Measurements from ENCODE around the gene PTGR3.

PTGR3 gene

DNA sequence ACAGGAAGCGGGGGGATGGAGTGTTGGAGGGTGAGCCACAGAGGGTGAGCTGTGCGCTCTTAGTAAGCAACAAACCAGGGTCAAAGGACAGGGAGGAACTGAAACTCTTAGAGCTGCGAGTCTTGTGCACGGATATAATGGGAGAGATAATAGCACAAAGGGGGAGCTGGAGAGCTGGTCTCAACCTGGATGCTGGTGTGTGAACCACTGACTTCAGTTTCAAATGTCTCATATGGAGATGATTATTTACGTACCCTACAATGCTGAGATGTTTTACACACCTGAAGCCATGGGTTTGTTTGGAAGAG, 35.9 kb downstream of the PTGR3 start:
- Histone ChIP-seq H3K4me2 (ENCODE audit: insufficient read depth, low read length) (no peak overlapping the region), H2AFZ (ENCODE audit: low read depth, low read length) (no peak overlapping the region), H3K4me1 (ENCODE audit: insufficient read depth, low read length) (peaks cover 12% of the 10 kb centered on the region; the same call in 1 of the 2 replicates), H3K27me3 (ENCODE audit: insufficient read depth, low read length, poor library complexity) (no peaks in the 10 kb centered on the region), H3K36me3 (ENCODE audit: insufficient read depth, low read length) (no peaks in the 10 kb centered on the region), H3K9ac (ENCODE audit: low read depth, low read length) (no peak overlapping the region), H3K79me2 (ENCODE audit: insufficient read depth, low read length) (no peaks in the 10 kb centered on the region), H3K27ac (ENCODE audit: low read length) (no peak overlapping the region), H4K20me1 (ENCODE audit: insufficient read depth, low read length) (no peaks in the 10 kb centered on the region), H3K9me3 (ENCODE audit: insufficient read depth, low read length, severe bottlenecking) (no peaks in the 10 kb centered on the region), H3K4me3 (ENCODE audit: low read depth in 1 of 2, low read length in 2 of 2) (no peak overlapping the region)
- no peak for DNase-seq
- TF ChIP-seq, protein P1, sequence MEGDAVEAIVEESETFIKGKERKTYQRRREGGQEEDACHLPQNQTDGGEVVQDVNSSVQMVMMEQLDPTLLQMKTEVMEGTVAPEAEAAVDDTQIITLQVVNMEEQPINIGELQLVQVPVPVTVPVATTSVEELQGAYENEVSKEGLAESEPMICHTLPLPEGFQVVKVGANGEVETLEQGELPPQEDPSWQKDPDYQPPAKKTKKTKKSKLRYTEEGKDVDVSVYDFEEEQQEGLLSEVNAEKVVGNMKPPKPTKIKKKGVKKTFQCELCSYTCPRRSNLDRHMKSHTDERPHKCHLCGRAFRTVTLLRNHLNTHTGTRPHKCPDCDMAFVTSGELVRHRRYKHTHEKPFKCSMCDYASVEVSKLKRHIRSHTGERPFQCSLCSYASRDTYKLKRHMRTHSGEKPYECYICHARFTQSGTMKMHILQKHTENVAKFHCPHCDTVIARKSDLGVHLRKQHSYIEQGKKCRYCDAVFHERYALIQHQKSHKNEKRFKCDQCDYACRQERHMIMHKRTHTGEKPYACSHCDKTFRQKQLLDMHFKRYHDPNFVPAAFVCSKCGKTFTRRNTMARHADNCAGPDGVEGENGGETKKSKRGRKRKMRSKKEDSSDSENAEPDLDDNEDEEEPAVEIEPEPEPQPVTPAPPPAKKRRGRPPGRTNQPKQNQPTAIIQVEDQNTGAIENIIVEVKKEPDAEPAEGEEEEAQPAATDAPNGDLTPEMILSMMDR (IDR thresholded peaks at IDR 0.05; ENCODE audit: borderline replicate concordance, extremely low read depth, low read length, poor library complexity, severe bottlenecking), result no peak
- TF ChIP-seq EZH2 (IDR thresholded peaks at IDR 0.05; ENCODE audit: borderline replicate concordance, low read depth, low read length, severe bottlenecking), result no peak
- ATAC-seq (ENCODE audit: insufficient read depth, low read depth), result peak; percentile 52; the same call in 2 of the 3 replicates

DNA sequence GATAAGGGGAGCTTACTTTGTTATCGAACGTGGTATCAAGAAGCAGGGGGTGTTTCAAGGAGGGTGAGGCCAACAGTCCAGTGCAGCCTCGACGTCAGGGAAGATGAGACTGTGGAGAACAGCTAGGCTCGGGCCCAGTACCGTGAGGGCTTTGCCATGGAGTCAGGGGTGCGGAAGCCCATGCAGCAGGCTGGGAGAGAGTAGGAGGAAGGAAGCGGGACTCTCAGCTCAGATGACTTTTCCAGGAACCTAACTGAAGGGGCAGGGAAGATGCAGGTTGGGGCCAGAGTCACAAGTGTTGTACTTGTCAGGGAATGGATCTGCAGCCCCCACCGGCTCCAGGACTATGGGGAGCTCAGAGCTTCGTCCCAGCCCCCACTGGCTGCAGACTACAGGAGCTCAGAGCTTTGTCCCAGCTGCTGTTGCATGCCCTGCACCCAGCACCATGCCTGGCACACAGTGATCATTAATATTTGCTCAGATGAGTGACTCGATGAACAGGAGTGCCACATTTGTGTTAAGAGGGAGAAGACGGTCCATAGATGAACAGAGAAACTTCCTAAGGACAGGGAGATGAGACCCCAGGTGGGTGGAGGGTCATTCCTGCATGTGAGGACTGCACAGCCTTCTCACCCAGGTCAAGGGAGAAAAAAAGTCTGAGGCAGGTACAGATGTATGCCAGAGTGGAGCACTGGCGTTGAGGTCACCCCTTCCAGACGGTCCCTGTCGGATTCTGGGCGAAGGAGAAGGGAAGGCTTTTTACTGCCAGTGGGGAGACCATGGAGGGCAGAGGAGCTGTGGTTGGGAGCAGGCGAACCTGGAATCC, 36.4 kb downstream of the PTGR3 start:
- Histone ChIP-seq H4K20me1 (ENCODE audit: insufficient read depth, low read length) (no peaks in the 10 kb centered on the region), H3K9ac (ENCODE audit: low read depth, low read length) (no peak overlapping the region), H3K4me3 (ENCODE audit: low read depth in 1 of 2, low read length in 2 of 2) (no peak overlapping the region), H3K27me3 (ENCODE audit: insufficient read depth, low read length, poor library complexity) (no peaks in the 10 kb centered on the region), H2AFZ (ENCODE audit: low read depth, low read length) (no peak overlapping the region), H3K79me2 (ENCODE audit: insufficient read depth, low read length) (no peaks in the 10 kb centered on the region), H3K4me1 (ENCODE audit: insufficient read depth, low read length) (peaks cover 12% of the 10 kb centered on the region; the same call in 1 of the 2 replicates), H3K9me3 (ENCODE audit: insufficient read depth, low read length, severe bottlenecking) (no peaks in the 10 kb centered on the region), H3K36me3 (ENCODE audit: insufficient read depth, low read length) (no peaks in the 10 kb centered on the region), H3K4me2 (ENCODE audit: insufficient read depth, low read length) (no peak overlapping the region), H3K27ac (ENCODE audit: low read length) (no peak overlapping the region)
- TF ChIP-seq EZH2 (IDR thresholded peaks at IDR 0.05; ENCODE audit: borderline replicate concordance, low read depth, low read length, severe bottlenecking), result no peak
- TF ChIP-seq, protein P1 (IDR thresholded peaks at IDR 0.05; ENCODE audit: borderline replicate concordance, extremely low read depth, low read length, poor library complexity, severe bottlenecking), result no peak
- DNase-seq (no peak), ATAC-seq (ENCODE audit: insufficient read depth, low read depth) (no peak)

DNA sequence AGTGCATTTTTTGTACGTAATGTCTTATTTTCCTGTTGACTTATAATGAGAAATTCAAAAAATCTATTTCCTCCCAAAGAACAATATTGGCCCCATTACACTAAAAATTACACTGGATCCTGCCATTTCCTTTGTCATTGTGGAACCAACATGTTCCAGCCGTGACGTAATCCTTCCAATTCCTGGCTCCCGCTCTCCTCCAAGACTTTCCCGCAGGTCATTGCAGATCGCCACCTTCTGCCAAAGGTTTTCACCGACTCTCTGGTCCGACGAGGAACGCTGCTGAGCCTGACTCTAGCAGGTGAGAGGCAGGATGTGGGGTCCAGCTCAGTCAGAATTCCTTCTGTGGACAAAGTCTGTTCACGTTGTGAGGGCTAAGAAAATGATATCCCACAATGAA, 38.0 kb downstream of the PTGR3 start:
- no peaks in the 10 kb centered on the region for H4K20me1 ChIP-seq (ENCODE audit: insufficient read depth, low read length)
- no peaks in the 10 kb centered on the region for H3K27me3 ChIP-seq (ENCODE audit: insufficient read depth, low read length, poor library complexity)
- H3K4me2 ChIP-seq (ENCODE audit: insufficient read depth, low read length), result no peak overlapping the region
- H2AFZ ChIP-seq (ENCODE audit: low read depth, low read length), result no peak overlapping the region
- H3K27ac ChIP-seq (ENCODE audit: low read length), result no peak overlapping the region
- no peaks in the 10 kb centered on the region for H3K79me2 ChIP-seq (ENCODE audit: insufficient read depth, low read length)
- no peak overlapping the region for H3K9ac ChIP-seq (ENCODE audit: low read depth, low read length)
- DNase-seq (no peak), ATAC-seq (ENCODE audit: insufficient read depth, low read depth) (no peak)
- TF ChIP-seq EZH2 (IDR thresholded peaks at IDR 0.05; ENCODE audit: borderline replicate concordance, low read depth, low read length, severe bottlenecking), result no peak
- TF ChIP-seq, protein P1 (IDR thresholded peaks at IDR 0.05; ENCODE audit: borderline replicate concordance, extremely low read depth, low read length, poor library complexity, severe bottlenecking), result no peak
- H3K4me3 ChIP-seq (ENCODE audit: low read depth in 1 of 2, low read length in 2 of 2), result no peak overlapping the region
- H3K4me1 ChIP-seq (ENCODE audit: insufficient read depth, low read length), result peaks cover 12% of the 10 kb centered on the region; the same call in 1 of the 2 replicates
- no peaks in the 10 kb centered on the region for H3K36me3 ChIP-seq (ENCODE audit: insufficient read depth, low read length)
- no peaks in the 10 kb centered on the region for H3K9me3 ChIP-seq (ENCODE audit: insufficient read depth, low read length, severe bottlenecking)
